ENCODE measurements around the gene VPS13A.
"Not testable (repeated sequence)": the region's sequence is repeated elsewhere in the genome, so short reads cannot be mapped to it uniquely, and the experiment has no call there.

VPS13A gene

GRCh38 chr9:77188242-77188641 lies 10.9 kb downstream of the VPS13A start:
- DNase-seq, result no peak

GRCh38 chr9:77194423-77194822 lies 17.1 kb downstream of the VPS13A start:
- no peak for DNase-seq

GRCh38 chr9:77210116-77210515 lies 32.8 kb downstream of the VPS13A start:
- no peak for DNase-seq

GRCh38 chr9:77211561-77211960 lies 34.2 kb downstream of the VPS13A start:
- DNase-seq, result no peak

GRCh38 chr9:77212801-77213200 lies 35.5 kb downstream of the VPS13A start:
- no peak for DNase-seq

- DNase-seq, result no peak
Measured at GRCh38 chr9:77215874-77216273, 38.5 kb downstream of the VPS13A start.

GRCh38 chr9:77218612-77219011 lies 41.3 kb downstream of the VPS13A start:
- no peak for DNase-seq

GRCh38 chr9:77221431-77221830 lies 44.1 kb downstream of the VPS13A start:
- DNase-seq, result no peak

- no peak for DNase-seq
Measured at GRCh38 chr9:77224746-77225312, 47.5 kb downstream of the VPS13A start.

- DNase-seq, result no peak
Measured at GRCh38 chr9:77236693-77237092, 59.4 kb downstream of the VPS13A start.

GRCh38 chr9:77237896-77238295 lies 60.6 kb downstream of the VPS13A start:
- DNase-seq, result no peak

GRCh38 chr9:77251050-77251449 lies 73.7 kb downstream of the VPS13A start:
- DNase-seq, result no peak

GRCh38 chr9:77257275-77257674 lies 79.9 kb downstream of the VPS13A start:
- no peak for DNase-seq

- DNase-seq, result no peak
Measured at GRCh38 chr9:77261605-77262004, 84.3 kb downstream of the VPS13A start.

GRCh38 chr9:77267762-77268161 lies 90.4 kb downstream of the VPS13A start:
- not testable (repeated sequence) for DNase-seq

- no peak for DNase-seq
Measured at GRCh38 chr9:77271023-77271690, 93.8 kb downstream of the VPS13A start.

- DNase-seq, result no peak
Measured at GRCh38 chr9:77276799-77277198, 99.5 kb downstream of the VPS13A start.

- no peak for DNase-seq
Measured at GRCh38 chr9:77277719-77278118, 100.4 kb downstream of the VPS13A start.

GRCh38 chr9:77283991-77284390 lies 106.7 kb downstream of the VPS13A start:
- no peak for DNase-seq

GRCh38 chr9:77284616-77285015 lies 107.3 kb downstream of the VPS13A start:
- DNase-seq, result no peak

GRCh38 chr9:77290373-77290772 lies 113.0 kb downstream of the VPS13A start:
- no peak for DNase-seq

- no peak for DNase-seq
Measured at GRCh38 chr9:77291714-77292113, 114.4 kb downstream of the VPS13A start.

GRCh38 chr9:77293949-77294348 lies 116.6 kb downstream of the VPS13A start:
- DNase-seq, result no peak

GRCh38 chr9:77304543-77304942 lies 127.2 kb downstream of the VPS13A start:
- DNase-seq, result no peak
